K562 (cell line): ENCODE results near the gene STX3. TPM values are rescaled to one million over a fixed set of nuclear protein-coding genes. Genes with fewer than 3 reads are reported as not detected.

Experiments used
- ATF7 ChIP-seq: fragments of 450-650 bp; IDR thresholded peaks from 2 replicates; pipeline ENCODE4 v1.7.1; 2014; ENCODE audit warnings: mild to moderate bottlenecking, moderate library complexity
- CBX5 ChIP-seq: IDR thresholded peaks from 2 replicates; pipeline ENCODE4 v1.6.1; 2014; ENCODE audit warnings: low read depth, borderline replicate concordance
- CXXC5 ChIP-seq: fragments of 250-450 bp; sonication (Bioruptor Pico); IDR thresholded peaks from 2 replicates; pipeline ENCODE4 v1.8.0; 2022; ENCODE audit warnings: inconsistent platforms, mild to moderate bottlenecking, moderate library complexity
- DACH1 ChIP-seq: fragments of 450-650 bp; IDR thresholded peaks from 2 replicates; pipeline ENCODE4 v1.6.1; 2018; ENCODE audit not compliant: partially characterized antibody
- DPF2 ChIP-seq: fragments of 450-650 bp; IDR thresholded peaks from 2 replicates; pipeline ENCODE4 v1.6.1; 2016
- ESRRA ChIP-seq: fragments of 450-650 bp; IDR thresholded peaks from 2 replicates; pipeline ENCODE4 v1.6.1; 2014; ENCODE audit warnings: low read depth, mild to moderate bottlenecking, moderate library complexity, borderline replicate concordance
- GABPA ChIP-seq: fragments of 200-800 bp; sonication (Bioruptor generic); conservative IDR thresholded peaks from 2 replicates; pipeline ENCODE4 v1.6.1; 2016; ENCODE audit warnings: low read depth, missing genetic modification characterization, missing compliant biosample characterization
- GMEB1 ChIP-seq: fragments of 250-450 bp; sonication (Bioruptor Pico); IDR thresholded peaks from 2 replicates; pipeline ENCODE4 v1.4.0; 2020; ENCODE audit warnings: mild to moderate bottlenecking
- HES1 ChIP-seq: fragments of 450-650 bp; IDR thresholded peaks from 2 replicates; pipeline ENCODE4 v1.6.1; 2016; ENCODE audit warnings: low read depth, mild to moderate bottlenecking, moderate library complexity
- MCM3 ChIP-seq: fragments of 450-650 bp; IDR thresholded peaks from 2 replicates; pipeline ENCODE4 v1.6.1; 2016
- MED1 ChIP-seq: sonication (generic); formaldehyde crosslinking; IDR thresholded peaks from 2 replicates; pipeline ENCODE4 v1.8.1; 2023; ENCODE audit warnings: missing genetic modification reagents, borderline replicate concordance
- MXI1 ChIP-seq: IDR thresholded peaks from 2 replicates; pipeline ENCODE4 v1.6.1; 2011; ENCODE audit warnings: low read depth, mild to moderate bottlenecking, improper control_type of control experiment, low read length
- NFE2L1 ChIP-seq: fragments of 450-650 bp; IDR thresholded peaks from 2 replicates; pipeline ENCODE4 v1.6.1; 2016; ENCODE audit warnings: missing genetic modification characterization, low read depth, mild to moderate bottlenecking, missing compliant biosample characterization, moderate library complexity, borderline replicate concordance
- SMAD1 ChIP-seq: fragments of 150-350 bp; IDR thresholded peaks from 2 replicates; pipeline ENCODE4 v1.6.1; 2014; ENCODE audit warnings: low read length, low read depth; ENCODE audit not compliant: partially characterized antibody
- SOX6 ChIP-seq: fragments of 450-650 bp; IDR thresholded peaks from 2 replicates; pipeline ENCODE4 v1.6.1; 2014; ENCODE audit warnings: mild to moderate bottlenecking
- TCF7 ChIP-seq: sonication (generic); IDR thresholded peaks from 2 replicates; pipeline ENCODE4 v1.6.1; 2016; ENCODE audit warnings: antibody characterized with exemption, borderline replicate concordance
- ZBTB2 ChIP-seq: fragments of 450-650 bp; IDR thresholded peaks from 2 replicates; pipeline ENCODE4 v1.6.1; 2016; ENCODE audit warnings: antibody characterized with exemption
- ZBTB8A ChIP-seq: fragments of 450-650 bp; IDR thresholded peaks from 2 replicates; pipeline ENCODE4 v1.6.1; 2018; ENCODE audit warnings: mild to moderate bottlenecking, moderate library complexity; ENCODE audit not compliant: partially characterized antibody
- ZBTB9 ChIP-seq: fragments of 450-650 bp; formaldehyde crosslinking; IDR thresholded peaks from 2 replicates; pipeline ENCODE4 v1.4.0; 2020; ENCODE audit warnings: mild to moderate bottlenecking, moderate library complexity
- ZEB2 ChIP-seq: fragments of 450-650 bp; IDR thresholded peaks from 2 replicates; pipeline ENCODE4 v1.6.1; 2016
- ZNF197 ChIP-seq: fragments of 200-800 bp; sonication (Bioruptor generic); IDR thresholded peaks from 2 replicates; pipeline ENCODE4 v1.6.1; 2016; ENCODE audit warnings: low read depth, missing genetic modification characterization, missing compliant biosample characterization
- ZNF354B ChIP-seq: fragments of 250-450 bp; sonication (Bioruptor Pico); IDR thresholded peaks from 2 replicates; pipeline ENCODE4 v1.4.0; 2020
- polyA plus RNA-seq, 8 experiments: library from polyadenylated mRNA; depleted of rRNA in 4 of 8; stranded (reverse) in 5 of 8; unstranded in 3 of 8; fragments of >200 nt; fragmentation: Nextera tagmentation in 2 of 8; fragmentation: Illumina TruSeq in 1 of 8; extraction: Ambion mirVana in 2 of 8; extraction: Trizol in 1 of 8; gene quantifications; 2 replicates each; pipeline versions ENCODE4 v1.2.1 to v1.2.3, GENCODE V29; 2011 to 2014; ENCODE audit warnings: inconsistent platforms in 1 of 8, missing spikeins in 1 of 8
- total RNA-seq, 7 experiments: library from RNA; depleted of rRNA in 6 of 7; stranded (reverse); fragments of >200 nt in 6 of 7; fragmentation: Illumina TruSeq in 2 of 7; extraction: Trizol in 2 of 7; gene quantifications; 2 replicates each; pipeline versions ENCODE4 v1.2.1 to v1.2.3, GENCODE V29; 2011 to 2021; ENCODE audit warnings: low replicate concordance in 1 of 7
- TF ChIP-seq, protein P1 (sequence below): sonication (generic); formaldehyde crosslinking; IDR thresholded peaks from 2 replicates; pipeline ENCODE4 v1.9.0; 2022; ENCODE audit warnings: mild to moderate bottlenecking, missing genetic modification reagents
- TF ChIP-seq, protein P2 (sequence below), 2 experiments: fragments of 450-650 bp in 1 of 2; sonication (generic) in 1 of 2; formaldehyde crosslinking in 1 of 2; IDR thresholded peaks in 1 of 2; conservative IDR thresholded peaks in 1 of 2; 2 replicates each; pipeline versions ENCODE4 v1.6.1 to v1.8.1; 2016 to 2023; ENCODE audit warnings: mild to moderate bottlenecking in 2 of 2, moderate library complexity in 2 of 2, inconsistent platforms in 1 of 2, missing genetic modification reagents in 1 of 2

The STX3 gene
- total and polyA plus RNA-seq, 9 of the 15 experiments (the other 6 are each of a cell fraction or from before 2014, with no cell fraction given) = 12.0 to 91.6 (median 48.7) TPM

GRCh38 chr11:59822989-59823566 is 67.9 kb downstream of the STX3 start (continued):
- TF ChIP-seq SOX6 = 0 out of 2 replicates have a peak, but pooled peaks have one; percentile 15
- peak; percentile 69 for TF ChIP-seq DACH1
- TF ChIP-seq MXI1 = no peak
- no peak for TF ChIP-seq ZNF197
- TF ChIP-seq NFE2L1 (tag) = no peak
- TF ChIP-seq ZBTB8A = no peak
- peak; percentile 75 for TF ChIP-seq CXXC5
- TF ChIP-seq CBX5 = peak; percentile 34; the same call in 1 of the 2 replicates
- TF ChIP-seq GMEB1 (CRISPR knock-in tag) = no peak
- no peak for TF ChIP-seq ZEB2
- no peak for TF ChIP-seq ZNF354B
- TF ChIP-seq, protein P1, sequence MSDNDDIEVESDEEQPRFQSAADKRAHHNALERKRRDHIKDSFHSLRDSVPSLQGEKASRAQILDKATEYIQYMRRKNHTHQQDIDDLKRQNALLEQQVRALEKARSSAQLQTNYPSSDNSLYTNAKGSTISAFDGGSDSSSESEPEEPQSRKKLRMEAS (CRISPR knock-in tag) = no peak
- TF ChIP-seq TCF7 = no peak
- TF ChIP-seq SMAD1 = peak; percentile 36
- TF ChIP-seq ZBTB9 (CRISPR knock-in tag) = no peak
- TF ChIP-seq, protein P2, sequence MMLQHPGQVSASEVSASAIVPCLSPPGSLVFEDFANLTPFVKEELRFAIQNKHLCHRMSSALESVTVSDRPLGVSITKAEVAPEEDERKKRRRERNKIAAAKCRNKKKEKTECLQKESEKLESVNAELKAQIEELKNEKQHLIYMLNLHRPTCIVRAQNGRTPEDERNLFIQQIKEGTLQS (IDR thresholded peaks at IDR 0.05) = peak; percentile 88
- TF ChIP-seq, protein P2 (CRISPR knock-in tag; conservative IDR thresholded peaks at IDR 0.05) = no peak
- TF ChIP-seq ZBTB2 = no peak
- peak; percentile 80 for TF ChIP-seq ATF7
- no peak for TF ChIP-seq HES1
- peak; percentile 11; the same call in 1 of the 2 replicates for TF ChIP-seq ESRRA
- TF ChIP-seq GABPA (tag) = no peak
- no peak for TF ChIP-seq MCM3
- TF ChIP-seq MED1 (CRISPR knock-in tag) = no peak
- TF ChIP-seq DPF2 = 0 out of 2 replicates have a peak, but pooled peaks have one; percentile 16
